Subcutaneous adipose tissue (tissue), 4 donors: Measurements from ENCODE around the gene PTPRG. TPM values are rescaled to one million over a fixed set of nuclear protein-coding genes. Genes with fewer than 3 reads are reported as not detected.

ENCODE experiments used
- total RNA-seq, 4 donors: library from RNA; depleted of rRNA; stranded (reverse); fragments of >200 nt; gene quantifications; one replicate each; pipeline ENCODE4 v1.1.0, GENCODE V29; 2016
- TF ChIP-seq, protein P1 (sequence below): fragments of 450-650 bp; IDR thresholded peaks from one replicate; pipeline ENCODE4 v1.5.1; 2016; ENCODE audit warnings: low read depth, mild to moderate bottlenecking, control low read depth, antibody characterized with exemption, moderate library complexity

PTPRG gene
- total RNA-seq, 4 donors from 2014 or later = 115 to 164 (median 159) TPM

DNA sequence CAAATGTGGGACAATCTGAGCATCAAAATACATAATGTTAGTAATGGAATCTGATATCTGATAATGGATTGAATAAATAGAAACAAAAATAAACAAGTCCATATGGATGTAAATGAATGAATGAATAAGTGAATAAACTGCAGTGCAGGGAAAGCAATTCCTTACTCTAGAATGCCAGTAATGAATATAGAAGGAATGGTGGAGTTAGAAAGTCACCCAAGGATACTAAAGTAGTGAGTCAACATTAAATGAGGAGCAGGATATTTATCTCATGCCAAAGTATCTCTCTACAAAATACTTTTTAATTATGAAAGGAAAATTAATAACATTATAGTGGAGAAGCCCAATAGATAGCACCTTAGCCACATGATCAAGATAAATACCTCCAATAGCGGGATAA is 511.7 kb downstream of the PTPRG start:
- TF ChIP-seq, protein P1, sequence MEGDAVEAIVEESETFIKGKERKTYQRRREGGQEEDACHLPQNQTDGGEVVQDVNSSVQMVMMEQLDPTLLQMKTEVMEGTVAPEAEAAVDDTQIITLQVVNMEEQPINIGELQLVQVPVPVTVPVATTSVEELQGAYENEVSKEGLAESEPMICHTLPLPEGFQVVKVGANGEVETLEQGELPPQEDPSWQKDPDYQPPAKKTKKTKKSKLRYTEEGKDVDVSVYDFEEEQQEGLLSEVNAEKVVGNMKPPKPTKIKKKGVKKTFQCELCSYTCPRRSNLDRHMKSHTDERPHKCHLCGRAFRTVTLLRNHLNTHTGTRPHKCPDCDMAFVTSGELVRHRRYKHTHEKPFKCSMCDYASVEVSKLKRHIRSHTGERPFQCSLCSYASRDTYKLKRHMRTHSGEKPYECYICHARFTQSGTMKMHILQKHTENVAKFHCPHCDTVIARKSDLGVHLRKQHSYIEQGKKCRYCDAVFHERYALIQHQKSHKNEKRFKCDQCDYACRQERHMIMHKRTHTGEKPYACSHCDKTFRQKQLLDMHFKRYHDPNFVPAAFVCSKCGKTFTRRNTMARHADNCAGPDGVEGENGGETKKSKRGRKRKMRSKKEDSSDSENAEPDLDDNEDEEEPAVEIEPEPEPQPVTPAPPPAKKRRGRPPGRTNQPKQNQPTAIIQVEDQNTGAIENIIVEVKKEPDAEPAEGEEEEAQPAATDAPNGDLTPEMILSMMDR = no peak

DNA sequence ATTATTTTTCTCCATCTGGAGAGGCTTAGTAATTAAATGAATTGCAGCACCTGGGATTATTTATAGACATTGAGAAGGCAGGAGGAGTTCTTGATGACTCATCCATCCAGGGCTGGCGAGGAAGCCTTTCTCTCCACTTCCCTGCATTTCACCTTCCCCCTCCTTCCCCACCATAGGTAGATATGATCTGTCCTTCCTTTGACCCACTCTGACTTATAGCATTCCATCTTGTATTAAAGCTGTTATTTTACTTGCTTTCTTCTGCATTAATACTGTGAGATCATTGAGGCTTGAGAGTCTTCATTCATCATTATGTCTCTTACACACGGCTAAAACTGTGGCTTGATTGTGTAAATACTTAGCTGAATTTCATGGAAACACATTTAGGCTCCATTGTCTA is 523.2 kb downstream of the PTPRG start:
- TF ChIP-seq, protein P1 = no peak

DNA sequence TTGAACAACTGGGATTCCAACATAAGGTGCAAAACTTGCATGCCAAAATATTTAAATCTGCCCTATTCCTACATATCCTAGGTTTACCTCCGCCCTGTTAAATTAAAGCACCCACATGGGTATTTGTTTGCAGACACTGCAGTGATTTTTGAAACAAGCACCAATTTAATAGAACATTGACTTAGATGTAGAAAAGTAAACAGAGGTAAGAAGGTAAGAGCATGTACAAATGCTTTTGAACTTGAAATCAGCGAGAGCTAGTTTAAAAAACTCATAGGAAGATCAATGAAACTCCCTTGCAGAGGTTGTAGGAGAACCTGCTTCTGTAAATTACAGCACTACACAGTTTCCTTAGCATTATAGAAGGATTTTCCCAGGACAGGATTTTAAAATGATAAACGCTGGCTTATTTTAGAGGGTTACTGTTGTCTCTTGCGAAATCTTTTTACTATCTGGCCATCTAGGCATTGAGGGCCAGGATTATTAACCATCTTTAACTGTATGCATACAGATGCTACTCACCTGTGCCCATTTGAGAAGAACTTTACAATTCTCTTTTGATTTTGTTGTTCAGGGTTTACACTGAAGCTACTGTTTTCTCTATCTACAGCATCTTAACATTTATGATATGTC is 527.2 kb downstream of the PTPRG start:
- TF ChIP-seq, protein P1 = no peak

DNA sequence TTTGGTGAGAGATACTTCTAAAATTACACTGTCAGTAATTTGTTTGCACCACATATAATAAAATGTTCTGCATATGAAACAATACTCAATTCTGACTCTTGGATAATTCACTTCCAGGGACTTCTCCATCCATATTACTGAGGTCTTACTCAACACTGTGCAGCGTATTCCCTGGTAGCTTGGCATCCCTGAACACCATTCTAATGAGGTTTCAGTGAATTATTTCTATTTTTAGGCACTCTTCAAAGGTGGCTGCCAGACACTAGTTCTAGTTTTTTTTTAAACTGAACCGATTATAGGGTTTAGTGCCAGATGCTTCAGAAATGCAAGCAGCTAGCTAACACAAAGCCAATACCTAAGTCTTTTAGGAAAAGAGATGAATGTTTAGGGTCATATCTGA is 528.7 kb downstream of the PTPRG start:
- TF ChIP-seq, protein P1 = no peak

DNA sequence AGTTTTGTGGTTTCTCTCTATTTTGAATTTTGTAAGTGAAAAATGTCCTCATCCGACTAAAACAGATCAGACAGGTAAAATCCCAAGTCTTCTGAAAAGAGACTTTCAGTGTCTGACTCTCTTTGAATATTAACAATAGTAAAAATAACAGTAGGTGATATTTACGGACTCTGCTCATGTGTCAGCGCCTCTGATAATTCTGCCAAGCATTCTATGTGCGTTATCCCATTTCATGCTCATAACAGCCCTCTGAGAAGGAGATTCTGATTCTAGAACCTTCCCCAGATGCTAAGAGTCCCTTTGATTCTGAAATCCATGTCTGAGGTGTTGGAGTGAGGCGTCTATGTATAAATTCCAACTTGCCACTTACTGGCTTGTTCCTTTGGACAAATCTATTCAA is 529.1 kb downstream of the PTPRG start:
- TF ChIP-seq, protein P1 = no peak

DNA sequence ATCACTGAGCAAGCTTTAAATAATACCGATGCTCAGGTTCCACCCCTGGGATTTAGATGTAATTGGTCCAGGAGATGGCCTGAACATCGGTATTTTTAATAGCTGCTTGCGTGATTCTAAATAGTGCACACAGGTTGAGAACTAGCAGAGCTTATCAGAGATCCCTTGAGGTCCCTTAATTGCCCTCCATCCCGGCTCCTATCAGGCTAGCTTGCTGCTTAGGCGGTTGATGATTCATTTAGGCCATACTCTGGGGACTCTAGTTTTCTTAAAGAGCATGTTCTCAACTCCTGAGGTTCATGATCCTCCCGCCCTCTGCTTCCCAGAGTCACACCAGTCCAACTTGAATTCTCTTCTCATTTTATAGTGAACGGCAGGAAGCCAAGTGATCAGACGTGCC is 531.7 kb downstream of the PTPRG start:
- TF ChIP-seq, protein P1 = no peak

DNA sequence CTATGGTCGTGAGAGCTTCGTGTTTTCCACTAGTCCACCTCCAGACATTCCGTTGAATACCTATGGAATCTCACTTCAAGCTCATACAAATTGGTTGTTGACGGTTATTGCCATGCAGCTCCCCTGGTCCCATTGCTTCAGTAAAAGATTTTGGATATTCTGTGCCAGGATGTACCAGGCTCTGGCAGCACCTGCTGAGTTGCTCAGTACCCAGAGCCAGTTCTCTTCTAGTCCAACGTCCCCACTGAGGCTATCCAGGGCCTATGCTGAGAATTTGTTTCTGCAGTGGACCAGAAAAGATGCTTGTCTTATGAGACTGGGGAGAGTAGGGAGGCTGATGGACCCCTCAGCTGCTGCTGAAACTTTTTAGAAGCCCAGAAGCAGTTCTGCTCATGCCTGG is 533.1 kb downstream of the PTPRG start:
- TF ChIP-seq, protein P1 = no peak
